Activated CD8-positive, alpha-beta T cell treated with anti-CD3 and anti-CD28 coated beads, Interleukin-2, amount 10 ng/mL, durations not matched to agents 7 days and 5 days (primary cell): ENCODE results near the gene ZNF662. TPM values are rescaled to one million over a fixed set of nuclear protein-coding genes. Genes with fewer than 3 reads are reported as not detected.

Source experiments
- ATAC-seq: fragments of 150-1000 bp; cut with Tn5 transposase; one replicate; pipeline ENCODE4 v1.10.0; 2021; ENCODE audit warnings: moderate library complexity
- CTCF ChIA-PET: fragments of 350-600 bp; sonication (Branson Sonifier 250); formaldehyde crosslinking; loops from one replicate; lab custom pipeline; 2021; ENCODE audit warnings: antibody characterized with exemption; lab: Charles Lee
- POLR2A ChIA-PET: fragments of 350-600 bp; sonication (Branson Sonifier 250); formaldehyde crosslinking; loops from one replicate; lab custom pipeline; 2021; ENCODE audit warnings: antibody characterized with exemption; lab: Charles Lee
- DNase-seq: peaks from one replicate; pipeline ENCODE4 v3.0.0-alpha.2; 2020
- H3K27ac Mint-ChIP-seq: one replicate; pipeline ENCODE4 v1.8.0; 2021; ENCODE audit warnings: mild to moderate bottlenecking, mixed read lengths
- H3K27me3 Mint-ChIP-seq: one replicate; pipeline ENCODE4 v1.8.0; 2021; ENCODE audit warnings: low read depth, mixed read lengths
- H3K36me3 Mint-ChIP-seq: one replicate; pipeline ENCODE4 v1.8.0; 2021; ENCODE audit warnings: low read depth, mixed read lengths
- H3K4me1 Mint-ChIP-seq: one replicate; pipeline ENCODE4 v1.8.0; 2021; ENCODE audit warnings: low read depth, mixed read lengths
- H3K4me3 Mint-ChIP-seq: one replicate; pipeline ENCODE4 v1.8.0; 2021; ENCODE audit warnings: mild to moderate bottlenecking, mixed read lengths
- H3K9me3 Mint-ChIP-seq: one replicate; pipeline ENCODE4 v1.8.0; 2022; ENCODE audit warnings: mixed read lengths; ENCODE audit not compliant: insufficient read depth
- total RNA-seq, 2 experiments: library from RNA; stranded (reverse); gene quantifications; one replicate each; pipeline ENCODE4 v1.2.3, GENCODE V29; 2021

Gene ZNF662
- total RNA-seq, 2 experiments from 2014 or later = 1.2 to 1.7 TPM

GRCh38 chr3:42892807-42893206 is 13.1 kb upstream of the ZNF662 start:
- POLR2A ChIA-PET = no interaction called here
- no peak for DNase-seq
- Mint-ChIP-seq H3K4me3 (no peak overlapping the region), H3K27ac (no peak overlapping the region), H3K4me1 (peaks cover 15% of the 10 kb centered on the region), H3K9me3 (no peaks in the 10 kb centered on the region), H3K27me3 (peaks cover 17% of the 10 kb centered on the region), H3K36me3 (no peaks in the 10 kb centered on the region)
- CTCF ChIA-PET = interaction anchor here (1.2 kb wide), 1 partner anchor 9 kb away, joined by 3 read pairs; no protein-coding TSS in a partner anchor
- ATAC-seq = no peak

GRCh38 chr3:42894698-42895579 is 11.0 kb upstream of the ZNF662 start:
- no peak for ATAC-seq
- POLR2A ChIA-PET = no interaction called here
- H3K4me1 Mint-ChIP-seq = peaks cover 9% of the 10 kb centered on the region
- H3K9me3 Mint-ChIP-seq = no peaks in the 10 kb centered on the region
- peaks cover 11% of the 10 kb centered on the region for H3K27me3 Mint-ChIP-seq
- H3K27ac Mint-ChIP-seq = no peak overlapping the region
- H3K4me3 Mint-ChIP-seq = no peak overlapping the region
- CTCF ChIA-PET = no interaction called here
- no peak for DNase-seq
- no peaks in the 10 kb centered on the region for H3K36me3 Mint-ChIP-seq

GRCh38 chr3:42895580-42895868 is 10.4 kb upstream of the ZNF662 start:
- Mint-ChIP-seq H3K27ac (no peak overlapping the region), H3K4me1 (peaks cover 6% of the 10 kb centered on the region), H3K9me3 (no peaks in the 10 kb centered on the region), H3K4me3 (no peak overlapping the region), H3K27me3 (peaks cover 9% of the 10 kb centered on the region), H3K36me3 (no peaks in the 10 kb centered on the region)
- DNase-seq (no peak), ATAC-seq (no peak)
- POLR2A ChIA-PET = no interaction called here
- CTCF ChIA-PET = no interaction called here

GRCh38 chr3:42898896-42899675 is 6.9 kb upstream of the ZNF662 start:
- CTCF ChIA-PET = interaction anchor here (2.1 kb wide), 1 partner anchor 18 kb away, joined by 7 read pairs; no protein-coding TSS in a partner anchor

GRCh38 chr3:42900226-42901072 is 5.5 kb upstream of the ZNF662 start:
- Mint-ChIP-seq H3K4me3 (no peak overlapping the region), H3K36me3 (peaks cover 8% of the 10 kb centered on the region), H3K27ac (no peak overlapping the region), H3K9me3 (peaks cover 20% of the 10 kb centered on the region), H3K4me1 (peaks cover 5% of the 10 kb centered on the region), H3K27me3 (peaks cover 17% of the 10 kb centered on the region)
- no peak for DNase-seq
- no peak for ATAC-seq
- CTCF ChIA-PET = interaction anchor here (2.1 kb wide), 1 partner anchor 19 kb away, joined by 7 read pairs; no protein-coding TSS in a partner anchor
- POLR2A ChIA-PET = no interaction called here

More at GRCh38 chr3:42898896-42899675, 6.9 kb upstream of the ZNF662 start:
- H3K27ac Mint-ChIP-seq = no peak overlapping the region
- H3K27me3 Mint-ChIP-seq = peaks cover 6% of the 10 kb centered on the region
- POLR2A ChIA-PET = no interaction called here
- no peaks in the 10 kb centered on the region for H3K36me3 Mint-ChIP-seq
- peaks cover 8% of the 10 kb centered on the region for H3K4me1 Mint-ChIP-seq
- peaks cover 6% of the 10 kb centered on the region for H3K9me3 Mint-ChIP-seq
- H3K4me3 Mint-ChIP-seq = no peak overlapping the region
- DNase-seq (no peak), ATAC-seq (no peak)

GRCh38 chr3:42901073-42901415 is 4.9 kb upstream of the ZNF662 start:
- ChIA-PET POLR2A (no interaction called here), CTCF (no interaction called here)
- Mint-ChIP-seq H3K4me1 (peaks cover 10% of the 10 kb centered on the region), H3K27ac (no peak overlapping the region), H3K36me3 (peaks cover 11% of the 10 kb centered on the region), H3K4me3 (no peak overlapping the region), H3K27me3 (peaks cover 21% of the 10 kb centered on the region), H3K9me3 (peaks cover 23% of the 10 kb centered on the region)
- DNase-seq = no peak
- ATAC-seq = no peak

- H3K4me1 Mint-ChIP-seq = peaks cover 14% of the 10 kb centered on the region
- H3K36me3 Mint-ChIP-seq = peaks cover 11% of the 10 kb centered on the region
- peaks cover 23% of the 10 kb centered on the region for H3K9me3 Mint-ChIP-seq
- POLR2A ChIA-PET = no interaction called here
- CTCF ChIA-PET = interaction anchor here (1.0 kb wide), 1 partner anchor 10 kb away, joined by 3 read pairs; no protein-coding TSS in a partner anchor
- H3K4me3 Mint-ChIP-seq = no peak overlapping the region
- H3K27ac Mint-ChIP-seq = no peak overlapping the region
- H3K27me3 Mint-ChIP-seq = peaks cover 30% of the 10 kb centered on the region
- ATAC-seq (no peak), DNase-seq (no peak)
These were observed 3.7 kb upstream of the ZNF662 start for GRCh38 chr3:42902257-42902656.

- CTCF ChIA-PET = no interaction called here
These were observed 1.9 kb upstream of the ZNF662 start for GRCh38 chr3:42904076-42904475.

GRCh38 chr3:42905740-42906069 is 237 bp upstream of the ZNF662 start:
- H3K9me3 Mint-ChIP-seq = peaks cover 23% of the 10 kb centered on the region
- H3K27me3 Mint-ChIP-seq = peaks cover 31% of the 10 kb centered on the region
- ChIA-PET CTCF (no interaction called here), POLR2A (no interaction called here)
- peak; percentile 44 for ATAC-seq
- no peak overlapping the region for H3K27ac Mint-ChIP-seq
- peak overlapping the region; percentile 63 for H3K4me3 Mint-ChIP-seq
- peaks cover 14% of the 10 kb centered on the region for H3K4me1 Mint-ChIP-seq
- DNase-seq = no peak
- peaks cover 15% of the 10 kb centered on the region for H3K36me3 Mint-ChIP-seq

More at GRCh38 chr3:42904076-42904475, 1.9 kb upstream of the ZNF662 start:
- no peak overlapping the region for H3K4me3 Mint-ChIP-seq
- ATAC-seq = no peak
- peaks cover 11% of the 10 kb centered on the region for H3K36me3 Mint-ChIP-seq
- DNase-seq = no peak
- peaks cover 23% of the 10 kb centered on the region for H3K9me3 Mint-ChIP-seq
- peaks cover 31% of the 10 kb centered on the region for H3K27me3 Mint-ChIP-seq
- no peak overlapping the region for H3K27ac Mint-ChIP-seq
- POLR2A ChIA-PET = no interaction called here
- peaks cover 14% of the 10 kb centered on the region for H3K4me1 Mint-ChIP-seq

- Mint-ChIP-seq H3K36me3 (peaks cover 19% of the 10 kb centered on the region), H3K4me3 (peak overlapping the region; percentile 22), H3K4me1 (peaks cover 14% of the 10 kb centered on the region), H3K27me3 (peaks cover 31% of the 10 kb centered on the region), H3K27ac (no peak overlapping the region), H3K9me3 (peaks cover 23% of the 10 kb centered on the region)
- DNase-seq (no peak), ATAC-seq (no peak)
- POLR2A ChIA-PET = no interaction called here
- CTCF ChIA-PET = interaction anchor here (0.6 to 0.8 kb wide), 2 partner anchors 26 to 1112 kb away, joined by 3 read pairs; no protein-coding TSS in a partner anchor
These were observed 874 bp downstream of the ZNF662 start for GRCh38 chr3:42906848-42907183.

- peaks cover 25% of the 10 kb centered on the region for H3K36me3 Mint-ChIP-seq
- POLR2A ChIA-PET = no interaction called here
These were observed 2.7 kb downstream of the ZNF662 start for GRCh38 chr3:42908675-42909074.

More at GRCh38 chr3:42908675-42909074, 2.7 kb downstream of the ZNF662 start:
- Mint-ChIP-seq H3K4me1 (peaks cover 13% of the 10 kb centered on the region), H3K27ac (no peak overlapping the region), H3K27me3 (peaks cover 27% of the 10 kb centered on the region), H3K4me3 (no peak overlapping the region), H3K9me3 (peaks cover 21% of the 10 kb centered on the region)
- ATAC-seq (no peak), DNase-seq (no peak)
- CTCF ChIA-PET = no interaction called here
